Caco-2 (cell line): ENCODE measurements around the gene SHLD2. TPM values are rescaled to one million over a fixed set of nuclear protein-coding genes. Genes with fewer than 3 reads are reported as not detected.
A peak's percentile ranks its signal among the peaks of the same experiment; 100 is the strongest.

Experiments used
- BruUV-seq: library from RNA; stranded (reverse); fragments of 400-500 nt; replicated peaks from 2 replicates; lab custom pipeline; 2021; lab: Mats Ljungman, UMichigan
- CTCF ChIA-PET: fragments of 300-600 bp; sonication (Branson Sonifier 250); formaldehyde crosslinking; loops from one replicate; lab custom pipeline; 2022; ENCODE audit warnings: antibody characterized with exemption; lab: Charles Lee
- POLR2A ChIA-PET: fragments of 300-600 bp; sonication (Branson Sonifier 250); formaldehyde crosslinking; loops from one replicate; lab custom pipeline; 2022; ENCODE audit warnings: antibody characterized with exemption; lab: Charles Lee
- DNase-seq, 2 experiments: peaks; one replicate each; pipeline versions ENCODE4 v3.0.0 to v3.0.0-alpha.2; 2020 to 2022
- H3K27me3 ChIP-seq: replicated peaks from 2 replicates; pipeline ENCODE4 v1.6.0; 2011; ENCODE audit warnings: low read length; ENCODE audit not compliant: control insufficient read depth, insufficient read depth
- H3K36me3 ChIP-seq: 2 replicates; pipeline ENCODE4 v1.5.1; 2011; ENCODE audit warnings: low read length; ENCODE audit not compliant: control insufficient read depth, insufficient read depth
- H3K4me1 ChIP-seq: fragments of 250-450 bp; sonication (Bioruptor Pico); 2 replicates; pipeline ENCODE4 v1.5.1; 2020; ENCODE audit warnings: mild to moderate bottlenecking
- H3K4me3 ChIP-seq: 2 replicates; pipeline ENCODE4 v1.5.1; 2011; ENCODE audit warnings: low read depth, mild to moderate bottlenecking, control low read depth, low read length
- H3K9me3 ChIP-seq: fragments of 250-450 bp; sonication (Bioruptor Pico); 2 replicates; pipeline ENCODE4 v1.5.1; 2020; ENCODE audit warnings: mild to moderate bottlenecking, moderate library complexity
- H3K27ac Mint-ChIP-seq: one replicate; pipeline ENCODE4 v1.8.0; 2022; ENCODE audit warnings: mixed read lengths; ENCODE audit not compliant: unreplicated experiment
- H3K27me3 Mint-ChIP-seq: one replicate; pipeline ENCODE4 v1.8.0; 2022; ENCODE audit warnings: mixed read lengths; ENCODE audit not compliant: insufficient read depth, unreplicated experiment
- H3K36me3 Mint-ChIP-seq: one replicate; pipeline ENCODE4 v1.8.0; 2022; ENCODE audit warnings: mild to moderate bottlenecking, mixed read lengths; ENCODE audit not compliant: insufficient read depth, unreplicated experiment
- H3K4me1 Mint-ChIP-seq: one replicate; pipeline ENCODE4 v1.8.0; 2022; ENCODE audit warnings: low read depth, mixed read lengths; ENCODE audit not compliant: unreplicated experiment
- H3K4me3 Mint-ChIP-seq: one replicate; pipeline ENCODE4 v1.8.0; 2022; ENCODE audit warnings: mild to moderate bottlenecking, moderate library complexity, mixed read lengths; ENCODE audit not compliant: unreplicated experiment
- H3K9me3 Mint-ChIP-seq: one replicate; pipeline ENCODE4 v1.8.0; 2022; ENCODE audit warnings: mixed read lengths; ENCODE audit not compliant: unreplicated experiment
- intact Hi-C: fragments of 100-400 bp; cut with micrococcal nuclease; formaldehyde crosslinking; loops from one replicate; pipeline ENCODE4 v1.10.0; 2022; ENCODE audit not compliant: unreplicated experiment
- total RNA-seq: library from RNA; stranded (reverse); gene quantifications from 2 replicates; pipeline ENCODE4 v1.2.3, GENCODE V29; 2022
- TF ChIP-seq, protein P1 (sequence below), 2 experiments: fragments of 200-600 bp in 1 of 2; IDR thresholded peaks; 1 replicate in 1 of 2; 2 replicates in 1 of 2; pipeline versions ENCODE4 v1.5.1 to v1.8.0; 2011 to 2022; ENCODE audit warnings: antibody characterized with exemption in 1 of 2, control low read depth in 1 of 2, inconsistent platforms in 1 of 2, low read depth in 1 of 2, low read length in 1 of 2, mild to moderate bottlenecking in 1 of 2, moderate library complexity in 1 of 2; ENCODE audit not compliant: insufficient read depth in 1 of 2, severe bottlenecking in 1 of 2, unreplicated experiment in 1 of 2

The SHLD2 gene
- total RNA-seq, 1 experiment from 2014 or later: 51.0 TPM

DNA sequence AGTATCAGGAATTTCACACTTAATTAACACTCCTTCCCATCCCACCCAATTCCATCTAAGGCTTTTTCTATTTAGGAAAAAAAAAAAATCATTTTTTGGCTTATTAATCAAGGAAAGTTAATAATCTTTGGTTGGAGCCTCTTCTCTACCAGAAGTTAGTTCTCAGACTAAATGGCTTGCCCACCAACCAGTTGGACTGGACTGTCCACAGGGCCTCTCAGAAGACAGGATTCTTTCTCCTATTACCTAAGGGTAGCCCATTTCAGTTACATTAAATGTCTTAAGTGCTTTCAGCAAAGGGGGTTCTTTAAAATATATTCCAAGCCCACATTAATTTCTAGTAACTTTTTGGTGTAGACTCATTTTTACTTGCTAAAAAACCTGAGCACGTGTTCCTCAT is 35.6 kb upstream of the SHLD2 start:
- Histone ChIP-seq H3K27me3 (no peaks in the 10 kb centered on the region), H3K4me3 (no peak overlapping the region), H3K36me3 (peaks cover 8% of the 10 kb centered on the region), H3K9me3 (no peaks in the 10 kb centered on the region), H3K4me1 (no peaks in the 10 kb centered on the region)
- H3K27me3 Mint-ChIP-seq: no peaks in the 10 kb centered on the region
- DNase-seq: no peak
- H3K9me3 Mint-ChIP-seq: no peaks in the 10 kb centered on the region
- ChIA-PET CTCF (no interaction called here), POLR2A (no interaction called here)
- no peak overlapping the region for H3K27ac Mint-ChIP-seq
- H3K4me3 Mint-ChIP-seq: no peak overlapping the region
- intact Hi-C loops: no loop called here
- H3K4me1 Mint-ChIP-seq: no peaks in the 10 kb centered on the region
- peaks cover 82% of the 10 kb centered on the region for H3K36me3 Mint-ChIP-seq
- no TSS peak for BruUV-seq
- TF ChIP-seq, protein P1, sequence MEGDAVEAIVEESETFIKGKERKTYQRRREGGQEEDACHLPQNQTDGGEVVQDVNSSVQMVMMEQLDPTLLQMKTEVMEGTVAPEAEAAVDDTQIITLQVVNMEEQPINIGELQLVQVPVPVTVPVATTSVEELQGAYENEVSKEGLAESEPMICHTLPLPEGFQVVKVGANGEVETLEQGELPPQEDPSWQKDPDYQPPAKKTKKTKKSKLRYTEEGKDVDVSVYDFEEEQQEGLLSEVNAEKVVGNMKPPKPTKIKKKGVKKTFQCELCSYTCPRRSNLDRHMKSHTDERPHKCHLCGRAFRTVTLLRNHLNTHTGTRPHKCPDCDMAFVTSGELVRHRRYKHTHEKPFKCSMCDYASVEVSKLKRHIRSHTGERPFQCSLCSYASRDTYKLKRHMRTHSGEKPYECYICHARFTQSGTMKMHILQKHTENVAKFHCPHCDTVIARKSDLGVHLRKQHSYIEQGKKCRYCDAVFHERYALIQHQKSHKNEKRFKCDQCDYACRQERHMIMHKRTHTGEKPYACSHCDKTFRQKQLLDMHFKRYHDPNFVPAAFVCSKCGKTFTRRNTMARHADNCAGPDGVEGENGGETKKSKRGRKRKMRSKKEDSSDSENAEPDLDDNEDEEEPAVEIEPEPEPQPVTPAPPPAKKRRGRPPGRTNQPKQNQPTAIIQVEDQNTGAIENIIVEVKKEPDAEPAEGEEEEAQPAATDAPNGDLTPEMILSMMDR (IDR thresholded peaks at IDR 0.05; ENCODE audit: insufficient read depth in 1 of 2, low read depth in 1 of 2, low read length in 1 of 2, severe bottlenecking in 1 of 2, unreplicated experiment in 1 of 2): no peak

DNA sequence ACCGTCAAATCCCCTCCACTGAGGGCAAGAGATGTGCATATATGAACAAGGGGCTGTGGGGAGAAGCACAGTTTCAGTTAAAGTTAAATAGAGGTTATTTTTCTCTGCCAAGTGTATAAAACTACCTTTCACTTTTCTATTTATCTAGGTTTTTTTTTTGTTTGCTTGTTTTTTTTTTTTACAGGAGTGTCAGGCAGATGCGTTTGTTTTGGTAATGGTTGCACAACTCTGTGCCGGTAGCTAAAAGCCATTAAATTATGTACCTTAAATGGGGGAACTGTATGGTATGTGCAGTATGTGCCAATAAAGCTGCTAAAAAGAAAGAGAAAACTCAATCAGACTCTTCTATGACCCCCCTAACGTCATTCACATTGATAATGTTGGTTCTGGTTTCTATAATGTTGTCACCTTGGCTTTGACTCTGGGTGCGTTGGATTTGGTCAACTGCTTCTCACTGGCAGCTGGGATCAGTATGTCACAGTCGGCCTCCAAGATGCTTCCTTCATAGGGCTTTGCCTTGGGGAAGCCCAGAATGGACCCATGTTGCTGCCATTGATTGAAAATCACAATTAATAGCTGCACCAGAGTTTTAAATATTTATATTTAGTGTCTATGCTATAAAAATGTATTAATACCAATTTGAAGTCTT is 34.6 kb upstream of the SHLD2 start:
- peaks cover 92% of the 10 kb centered on the region for H3K36me3 Mint-ChIP-seq
- H3K4me3 Mint-ChIP-seq: no peak overlapping the region
- TF ChIP-seq, protein P1 (IDR thresholded peaks at IDR 0.05; ENCODE audit: insufficient read depth in 1 of 2, low read depth in 1 of 2, low read length in 1 of 2, severe bottlenecking in 1 of 2, unreplicated experiment in 1 of 2): no peak
- no peaks in the 10 kb centered on the region for H3K9me3 ChIP-seq
- no peak overlapping the region for H3K27ac Mint-ChIP-seq
- peaks cover 8% of the 10 kb centered on the region for H3K36me3 ChIP-seq
- no peaks in the 10 kb centered on the region for H3K4me1 ChIP-seq
- no peak for DNase-seq
- H3K27me3 ChIP-seq: no peaks in the 10 kb centered on the region
- no peaks in the 10 kb centered on the region for H3K4me1 Mint-ChIP-seq
- no peaks in the 10 kb centered on the region for H3K27me3 Mint-ChIP-seq
- BruUV-seq: TSS peak; percentile 11
- H3K4me3 ChIP-seq: no peak overlapping the region
- intact Hi-C loops: no loop called here
- POLR2A ChIA-PET: no interaction called here
- H3K9me3 Mint-ChIP-seq: no peaks in the 10 kb centered on the region
- CTCF ChIA-PET: no interaction called here

DNA sequence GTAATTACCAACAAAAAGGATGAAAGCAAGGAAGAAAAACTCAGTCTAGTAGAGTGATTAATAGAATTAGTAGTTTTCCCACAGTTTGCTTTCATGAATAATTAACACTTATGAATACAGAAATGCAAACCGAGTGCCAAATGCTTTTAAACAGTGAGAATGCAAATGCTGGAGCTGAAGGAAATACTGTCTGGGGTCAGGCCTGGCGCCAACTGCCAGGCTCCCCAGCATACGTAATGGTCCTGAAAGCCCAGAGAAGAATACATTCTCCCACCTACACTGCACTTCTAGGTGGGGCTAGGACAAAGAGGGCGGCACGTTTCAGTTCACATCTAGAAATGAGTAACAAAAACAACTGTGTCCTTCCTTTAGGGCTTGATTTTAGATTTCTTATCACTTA is 30.4 kb upstream of the SHLD2 start:
- Mint-ChIP-seq H3K4me1 (peaks cover 23% of the 10 kb centered on the region), H3K27ac (no peak overlapping the region), H3K27me3 (no peaks in the 10 kb centered on the region), H3K36me3 (peaks cover 99% of the 10 kb centered on the region), H3K4me3 (no peak overlapping the region), H3K9me3 (no peaks in the 10 kb centered on the region)
- TF ChIP-seq, protein P1 (IDR thresholded peaks at IDR 0.05; ENCODE audit: insufficient read depth in 1 of 2, low read depth in 1 of 2, low read length in 1 of 2, severe bottlenecking in 1 of 2, unreplicated experiment in 1 of 2): no peak
- no TSS peak for BruUV-seq
- Histone ChIP-seq H3K27me3 (no peaks in the 10 kb centered on the region), H3K9me3 (no peaks in the 10 kb centered on the region), H3K4me1 (peaks cover 5% of the 10 kb centered on the region; the same call in 1 of the 2 replicates), H3K4me3 (no peak overlapping the region), H3K36me3 (peaks cover 7% of the 10 kb centered on the region)
- no peak for DNase-seq
- ChIA-PET POLR2A (interaction anchor here (0.7 kb wide), 1 partner anchor 31 kb away, joined by 6 read pairs; no protein-coding TSS in a partner anchor), CTCF (interaction anchor here (0.7 kb wide), 1 partner anchor 28 kb away, joined by 3 read pairs; no protein-coding TSS in a partner anchor)
- intact Hi-C loops: no loop called here
